Vagina (tissue), 2 donors: ENCODE data around the gene C5orf34.

Experiments
- CTCF ChIP-seq, 3 experiments: fragments of 450-650 bp in 2 of 3; fragments of 200-600 bp in 1 of 3; sonication (generic) in 1 of 3; IDR thresholded peaks; one replicate each; pipeline ENCODE4 v1.5.1; 2017 to 2019; ENCODE audit warnings: antibody characterized with exemption in 3 of 3, mild to moderate bottlenecking in 2 of 3, moderate library complexity in 2 of 3
- POLR2A ChIP-seq, 2 donors: fragments of 450-650 bp; IDR thresholded peaks; one replicate each; pipeline ENCODE4 v1.6.1; 2017; ENCODE audit warnings: antibody characterized with exemption in 2 of 2, mild to moderate bottlenecking in 2 of 2, moderate library complexity in 2 of 2
- POLR2AphosphoS5 ChIP-seq, 2 donors: sonication (generic); formaldehyde crosslinking; IDR thresholded peaks; one replicate each; pipeline ENCODE4 v1.9.0; 2017; ENCODE audit warnings: antibody characterized with exemption in 2 of 2, mild to moderate bottlenecking in 2 of 2, low read depth in 1 of 2; ENCODE audit not compliant: insufficient read depth in 1 of 2

DNA sequence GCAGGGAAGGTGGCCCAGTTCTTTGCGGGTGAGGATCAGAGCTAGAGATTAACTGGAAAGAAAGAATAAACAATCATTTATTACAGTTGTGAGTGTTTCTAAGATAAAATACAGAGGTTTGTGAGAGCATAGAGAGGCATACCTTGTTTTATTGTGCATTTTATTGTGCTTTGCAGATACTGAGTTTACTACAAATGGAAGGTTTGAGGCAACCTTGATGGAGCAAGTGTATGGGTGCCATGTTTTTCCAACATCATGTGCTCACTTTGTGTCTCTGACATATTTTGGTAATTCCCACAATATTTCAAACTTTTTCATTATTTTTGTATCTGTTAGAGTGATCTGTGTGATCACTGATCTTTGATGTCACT lies 715 bp upstream of the C5orf34 start:
- no peak for TF ChIP-seq CTCF (IDR thresholded peaks at IDR 0.05)
- TF ChIP-seq POLR2AphosphoS5 (IDR thresholded peaks at IDR 0.05; ENCODE audit: insufficient read depth in 1 of 2, low read depth in 1 of 2) = no peak
- TF ChIP-seq POLR2A (IDR thresholded peaks at IDR 0.05) = no peak
